ENCODE measurements around the gene MUC6.

Gene MUC6, protein sequence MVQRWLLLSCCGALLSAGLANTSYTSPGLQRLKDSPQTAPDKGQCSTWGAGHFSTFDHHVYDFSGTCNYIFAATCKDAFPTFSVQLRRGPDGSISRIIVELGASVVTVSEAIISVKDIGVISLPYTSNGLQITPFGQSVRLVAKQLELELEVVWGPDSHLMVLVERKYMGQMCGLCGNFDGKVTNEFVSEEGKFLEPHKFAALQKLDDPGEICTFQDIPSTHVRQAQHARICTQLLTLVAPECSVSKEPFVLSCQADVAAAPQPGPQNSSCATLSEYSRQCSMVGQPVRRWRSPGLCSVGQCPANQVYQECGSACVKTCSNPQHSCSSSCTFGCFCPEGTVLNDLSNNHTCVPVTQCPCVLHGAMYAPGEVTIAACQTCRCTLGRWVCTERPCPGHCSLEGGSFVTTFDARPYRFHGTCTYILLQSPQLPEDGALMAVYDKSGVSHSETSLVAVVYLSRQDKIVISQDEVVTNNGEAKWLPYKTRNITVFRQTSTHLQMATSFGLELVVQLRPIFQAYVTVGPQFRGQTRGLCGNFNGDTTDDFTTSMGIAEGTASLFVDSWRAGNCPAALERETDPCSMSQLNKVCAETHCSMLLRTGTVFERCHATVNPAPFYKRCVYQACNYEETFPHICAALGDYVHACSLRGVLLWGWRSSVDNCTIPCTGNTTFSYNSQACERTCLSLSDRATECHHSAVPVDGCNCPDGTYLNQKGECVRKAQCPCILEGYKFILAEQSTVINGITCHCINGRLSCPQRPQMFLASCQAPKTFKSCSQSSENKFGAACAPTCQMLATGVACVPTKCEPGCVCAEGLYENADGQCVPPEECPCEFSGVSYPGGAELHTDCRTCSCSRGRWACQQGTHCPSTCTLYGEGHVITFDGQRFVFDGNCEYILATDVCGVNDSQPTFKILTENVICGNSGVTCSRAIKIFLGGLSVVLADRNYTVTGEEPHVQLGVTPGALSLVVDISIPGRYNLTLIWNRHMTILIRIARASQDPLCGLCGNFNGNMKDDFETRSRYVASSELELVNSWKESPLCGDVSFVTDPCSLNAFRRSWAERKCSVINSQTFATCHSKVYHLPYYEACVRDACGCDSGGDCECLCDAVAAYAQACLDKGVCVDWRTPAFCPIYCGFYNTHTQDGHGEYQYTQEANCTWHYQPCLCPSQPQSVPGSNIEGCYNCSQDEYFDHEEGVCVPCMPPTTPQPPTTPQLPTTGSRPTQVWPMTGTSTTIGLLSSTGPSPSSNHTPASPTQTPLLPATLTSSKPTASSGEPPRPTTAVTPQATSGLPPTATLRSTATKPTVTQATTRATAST (N-terminal part only)

DNA sequence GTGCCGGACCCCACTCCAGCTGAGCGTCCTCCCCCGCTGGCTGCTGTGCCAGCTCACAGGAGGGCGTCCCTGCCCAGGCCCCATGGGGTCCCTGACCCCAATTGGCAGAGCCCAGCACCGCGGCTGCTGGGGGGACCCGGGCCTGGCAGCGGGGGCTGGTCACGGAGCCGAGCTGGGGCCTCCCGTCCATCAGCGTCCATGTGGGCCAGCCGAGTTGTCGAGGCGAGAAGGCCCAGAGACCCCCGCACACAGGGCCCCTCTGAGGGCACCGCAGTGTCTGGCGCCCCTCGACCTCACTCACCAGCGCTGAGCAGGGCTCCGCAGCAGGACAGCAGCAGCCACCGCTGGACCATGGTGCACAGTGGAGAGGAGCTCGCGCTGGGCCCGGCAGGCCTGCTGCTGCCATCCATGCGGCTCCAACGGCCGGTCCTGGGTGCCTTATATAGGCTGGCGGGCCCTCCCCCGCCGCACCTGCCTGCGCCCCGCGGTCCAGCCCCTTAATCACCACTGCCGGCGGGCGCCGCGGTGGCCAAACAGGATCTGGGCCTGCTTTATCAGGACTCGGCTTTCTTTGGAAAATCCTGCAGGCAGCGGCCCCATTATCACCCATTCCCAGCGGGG is at the start of gene MUC6:
MUC6 (minus strand) TSS at position 416 of the 621 bp plus-strand sequence; CDS start at position 353, 63 bp downstream.
- TF ChIP-seq, protein P1, sequence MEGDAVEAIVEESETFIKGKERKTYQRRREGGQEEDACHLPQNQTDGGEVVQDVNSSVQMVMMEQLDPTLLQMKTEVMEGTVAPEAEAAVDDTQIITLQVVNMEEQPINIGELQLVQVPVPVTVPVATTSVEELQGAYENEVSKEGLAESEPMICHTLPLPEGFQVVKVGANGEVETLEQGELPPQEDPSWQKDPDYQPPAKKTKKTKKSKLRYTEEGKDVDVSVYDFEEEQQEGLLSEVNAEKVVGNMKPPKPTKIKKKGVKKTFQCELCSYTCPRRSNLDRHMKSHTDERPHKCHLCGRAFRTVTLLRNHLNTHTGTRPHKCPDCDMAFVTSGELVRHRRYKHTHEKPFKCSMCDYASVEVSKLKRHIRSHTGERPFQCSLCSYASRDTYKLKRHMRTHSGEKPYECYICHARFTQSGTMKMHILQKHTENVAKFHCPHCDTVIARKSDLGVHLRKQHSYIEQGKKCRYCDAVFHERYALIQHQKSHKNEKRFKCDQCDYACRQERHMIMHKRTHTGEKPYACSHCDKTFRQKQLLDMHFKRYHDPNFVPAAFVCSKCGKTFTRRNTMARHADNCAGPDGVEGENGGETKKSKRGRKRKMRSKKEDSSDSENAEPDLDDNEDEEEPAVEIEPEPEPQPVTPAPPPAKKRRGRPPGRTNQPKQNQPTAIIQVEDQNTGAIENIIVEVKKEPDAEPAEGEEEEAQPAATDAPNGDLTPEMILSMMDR (IDR thresholded peaks at IDR 0.05; ENCODE audit: extremely low read depth, missing control alignments), result no peak
- no peak for DNase-seq (ENCODE audit: low spot score)

DNA sequence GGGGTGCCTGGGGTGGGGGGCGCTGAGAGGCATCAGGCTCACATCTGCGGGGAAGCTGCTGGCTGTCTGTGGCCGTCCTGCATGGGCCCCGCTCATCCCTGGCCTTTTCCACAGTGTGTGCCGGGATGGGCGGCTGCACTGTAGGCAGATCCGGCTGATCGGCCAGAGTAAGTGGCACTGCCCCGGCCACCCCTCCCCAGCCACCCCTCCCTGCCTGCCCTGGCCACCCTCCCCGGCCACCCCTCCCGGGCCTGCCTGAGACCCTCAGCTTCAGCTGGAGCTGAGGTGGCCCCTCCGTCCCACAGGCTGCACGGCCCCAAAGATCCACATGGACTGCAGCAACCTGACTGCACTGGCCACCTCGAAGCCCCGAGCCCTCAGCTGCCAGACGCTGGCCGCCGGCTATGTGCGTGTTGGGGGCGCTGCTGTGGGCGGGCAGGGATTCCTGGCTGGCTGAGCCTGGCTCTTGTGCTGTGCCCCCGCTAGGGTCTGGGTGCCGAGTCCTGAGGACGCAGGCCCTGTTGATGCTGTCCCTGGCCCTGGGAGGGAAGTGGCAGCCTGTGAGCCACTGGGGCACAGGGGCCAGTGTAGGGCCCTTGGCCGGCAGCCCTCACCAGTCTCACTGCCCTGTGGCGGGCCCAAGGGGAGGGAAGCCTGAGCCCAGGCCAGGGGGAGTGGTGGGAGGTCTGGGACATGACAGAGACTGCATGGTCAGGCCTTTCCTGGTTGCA is 49.1 kb upstream of the MUC6 start:
- DNase-seq (ENCODE audit: low spot score), result no peak
- TF ChIP-seq, protein P1 (IDR thresholded peaks at IDR 0.05; ENCODE audit: extremely low read depth, missing control alignments), result no peak

DNA sequence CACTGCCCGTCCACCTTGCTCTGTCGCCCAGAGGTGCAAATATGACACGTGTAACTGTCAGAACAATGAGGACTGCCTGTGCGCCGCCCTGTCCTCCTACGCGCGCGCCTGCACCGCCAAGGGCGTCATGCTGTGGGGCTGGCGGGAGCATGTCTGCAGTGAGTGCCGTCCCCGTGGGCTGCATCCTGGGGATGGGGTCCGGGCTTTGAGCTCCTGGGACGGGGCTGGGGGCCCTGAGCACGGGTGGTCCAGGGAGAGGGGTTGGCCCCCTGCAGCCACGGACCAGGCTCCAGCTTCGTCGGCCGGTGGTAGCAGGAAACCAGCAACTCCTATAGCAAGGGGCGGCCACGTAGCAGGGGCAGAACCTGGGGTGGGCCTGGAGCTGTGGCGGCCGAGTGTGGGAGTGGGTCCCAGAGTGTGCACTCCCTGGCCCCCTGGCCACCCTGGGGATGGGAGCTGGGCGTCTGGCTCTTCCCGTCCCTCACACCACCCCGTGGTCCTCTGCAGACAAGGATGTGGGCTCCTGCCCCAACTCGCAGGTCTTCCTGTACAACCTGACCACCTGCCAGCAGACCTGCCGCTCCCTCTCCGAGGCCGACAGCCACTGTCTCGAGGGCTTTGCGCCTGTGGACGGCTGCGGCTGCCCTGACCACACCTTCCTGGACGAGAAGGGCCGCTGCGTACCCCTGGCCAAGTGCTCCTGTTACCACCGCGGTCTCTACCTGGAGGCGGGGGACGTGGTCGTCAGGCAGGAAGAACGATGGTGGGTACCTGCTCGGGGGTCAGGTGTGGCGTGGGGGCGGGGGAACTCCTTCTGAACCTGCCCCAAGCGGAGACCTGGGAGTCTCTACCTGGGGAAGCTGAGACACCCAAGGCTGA is 48.3 kb upstream of the MUC6 start:
- TF ChIP-seq, protein P1 (IDR thresholded peaks at IDR 0.05; ENCODE audit: extremely low read depth, missing control alignments), result no peak

DNA sequence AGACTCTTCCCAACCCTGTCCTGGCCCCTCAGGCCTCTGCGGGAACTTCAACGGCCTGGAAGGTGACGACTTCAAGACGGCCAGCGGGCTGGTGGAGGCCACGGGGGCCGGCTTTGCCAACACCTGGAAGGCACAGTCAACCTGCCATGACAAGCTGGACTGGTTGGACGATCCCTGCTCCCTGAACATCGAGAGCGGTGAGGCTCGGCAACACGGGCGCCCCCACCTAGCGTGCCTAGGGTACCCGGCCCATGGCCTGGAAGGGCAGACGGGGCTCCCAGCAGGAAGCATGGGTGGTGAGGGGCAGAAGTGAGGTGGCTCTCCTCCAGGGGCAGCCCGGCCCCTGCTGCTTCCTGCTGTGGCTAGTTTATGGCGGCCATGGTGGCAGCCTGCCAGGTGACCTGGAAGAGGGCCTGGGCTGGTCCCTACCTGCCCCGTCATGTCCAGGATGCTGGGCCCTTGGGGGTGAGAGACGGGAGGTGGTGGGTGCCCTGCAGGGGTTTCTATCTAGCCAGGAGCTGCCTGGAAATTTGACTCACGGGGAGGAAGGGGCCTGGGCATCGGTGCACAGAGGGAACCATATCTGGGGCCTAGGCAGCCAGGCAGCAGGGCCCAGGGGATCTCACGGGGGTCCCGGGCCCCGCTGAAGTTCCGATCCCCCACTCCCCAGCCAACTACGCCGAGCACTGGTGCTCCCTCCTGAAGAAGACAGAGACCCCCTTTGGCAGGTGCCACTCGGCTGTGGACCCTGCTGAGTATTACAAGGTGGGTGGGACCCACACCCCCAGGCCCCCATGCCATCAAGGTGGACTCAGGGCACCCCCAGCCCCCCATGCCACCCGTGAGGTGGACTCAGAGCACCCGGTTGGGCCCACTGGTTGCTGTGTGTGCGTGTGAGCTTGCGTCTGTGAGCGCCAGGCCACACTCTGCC is 47.4 kb upstream of the MUC6 start:
- TF ChIP-seq, protein P1 (IDR thresholded peaks at IDR 0.05; ENCODE audit: extremely low read depth, missing control alignments), result no peak
- DNase-seq (ENCODE audit: low spot score), result no peak

More for the DNA sequence above, 48.3 kb upstream of the MUC6 start:
- no peak for DNase-seq (ENCODE audit: low spot score)

DNA sequence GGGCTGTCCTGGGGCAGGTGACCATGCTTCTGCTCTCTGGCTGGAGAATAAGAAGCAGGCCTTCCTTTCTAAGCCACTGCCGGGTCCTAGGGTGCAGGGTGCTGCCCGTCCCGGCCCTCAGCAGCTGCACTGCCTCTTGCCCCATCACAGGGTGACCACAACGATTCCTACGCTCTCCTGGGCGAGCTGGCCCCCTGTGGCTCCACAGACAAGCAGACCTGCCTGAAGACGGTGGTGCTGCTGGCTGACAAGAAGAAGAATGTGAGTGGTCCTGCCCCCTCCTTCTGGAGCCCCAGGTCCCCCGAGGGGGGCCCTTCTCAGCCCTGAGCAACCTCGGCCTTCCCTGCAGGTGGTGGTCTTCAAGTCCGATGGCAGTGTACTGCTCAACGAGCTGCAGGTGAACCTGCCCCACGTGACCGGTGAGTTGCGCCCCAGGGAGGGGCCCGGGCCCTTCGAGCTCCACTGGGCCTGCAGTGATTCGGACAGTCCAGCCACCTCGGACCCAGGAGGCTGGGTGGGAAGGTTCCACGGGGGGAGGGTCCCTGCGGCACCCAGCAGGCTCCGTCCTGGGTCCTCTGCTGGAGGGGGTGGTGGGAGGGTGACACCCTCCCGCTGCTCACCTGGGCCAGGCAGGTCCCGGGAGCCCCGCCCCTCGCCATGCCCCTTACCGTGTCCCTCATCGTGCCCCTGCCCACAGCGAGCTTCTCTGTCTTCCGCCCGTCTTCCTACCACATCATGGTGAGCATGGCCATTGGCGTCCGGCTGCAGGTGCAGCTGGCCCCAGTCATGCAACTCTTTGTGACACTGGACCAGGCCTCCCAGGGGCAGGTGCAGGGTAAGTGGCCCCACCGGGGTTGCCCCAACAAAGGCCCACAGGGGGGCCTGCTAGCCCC is 46.5 kb upstream of the MUC6 start:
- TF ChIP-seq, protein P1 (IDR thresholded peaks at IDR 0.05; ENCODE audit: extremely low read depth, missing control alignments), result no peak

More for the DNA sequence above, 46.5 kb upstream of the MUC6 start:
- no peak for DNase-seq (ENCODE audit: low spot score)

Measured in GM20000 (cell line).